Colonic mucosa (tissue), 4 donors: ENCODE data around the gene HES7. TPM values are rescaled to one million over a fixed set of nuclear protein-coding genes. Genes with fewer than 3 reads are reported as not detected.

Experiments
- DNase-seq: peaks from one replicate; pipeline ENCODE4 v3.0.0-alpha.2; 2020
- H3K27ac ChIP-seq: fragments of 200-600 bp; one replicate; pipeline ENCODE4 v1.8.0; 2021
- H3K27me3 ChIP-seq: fragments of 200-600 bp; one replicate; pipeline ENCODE4 v1.8.0; 2021
- H3K36me3 ChIP-seq: fragments of 200-600 bp; one replicate; pipeline ENCODE4 v1.8.0; 2021
- H3K4me1 ChIP-seq: fragments of 200-600 bp; one replicate; pipeline ENCODE4 v1.8.0; 2021; ENCODE audit warnings: mild to moderate bottlenecking
- H3K4me3 ChIP-seq: fragments of 200-600 bp; one replicate; pipeline ENCODE4 v1.8.0; 2021
- H3K9ac ChIP-seq, 2 donors: one replicate each; pipeline ENCODE4 v1.7.0; 2013; ENCODE audit warnings: control low read depth in 2 of 2, low read depth in 2 of 2, low read length in 2 of 2
- H3K9me3 ChIP-seq: fragments of 200-600 bp; one replicate; pipeline ENCODE4 v1.8.0; 2021
- intact Hi-C: fragments of 100-400 bp; cut with DNase I; formaldehyde crosslinking; loops from one replicate; pipeline ENCODE4 v1.14.1; 2022
- microRNA-seq: library from miRNA; unstranded; fragments of <30 nt; microRNA quantifications from one replicate; pipeline ENCODE4, GENCODE V29; 2019
- total RNA-seq, 2 donors: library from RNA; stranded (reverse); fragmentation: NEBNext Ultra II Directional in 1 of 2; extraction: Animal tissue kit (Norgen Biotek cat#: 25700) in 1 of 2; gene quantifications; one replicate each; pipeline ENCODE4 v1.2.1, GENCODE V29; 2021
- TF ChIP-seq, protein P1 (sequence below): fragments of 200-600 bp; IDR thresholded peaks from one replicate; pipeline ENCODE4 v1.8.0; 2022; ENCODE audit warnings: antibody characterized with exemption, mild to moderate bottlenecking
- donor health status: healthy.
- donor health status: DM: no; HTN: no; CAD: no.
- donor health status: DM: no; HTN: no; CAD: no.

The HES7 gene
- total RNA-seq, 2 donors from 2014 or later: not detected

DNA sequence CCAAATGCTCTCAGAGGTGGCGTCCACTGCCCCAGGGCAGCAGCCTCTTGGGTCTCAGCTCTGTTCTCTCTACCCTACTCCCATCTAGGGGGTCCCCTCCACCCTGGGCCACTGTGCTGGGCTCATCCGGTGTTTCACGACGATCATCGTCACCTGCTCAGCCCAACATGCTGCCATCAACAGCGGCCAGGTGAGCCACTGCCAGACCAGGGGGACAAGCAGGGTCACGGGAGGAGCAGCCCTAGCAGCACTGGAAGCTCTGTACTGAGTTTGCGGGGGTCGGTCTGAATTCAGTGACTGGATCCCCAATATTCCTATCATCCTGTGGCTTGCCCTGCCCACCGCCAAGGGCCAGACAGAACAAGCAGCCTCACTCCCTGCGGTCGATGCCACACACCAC, 52.4 kb downstream of the HES7 start:
- H3K27me3 ChIP-seq: peaks cover 18% of the 10 kb centered on the region
- H3K9ac ChIP-seq: no peak overlapping the region
- H3K36me3 ChIP-seq: no peaks in the 10 kb centered on the region
- H3K4me1 ChIP-seq: peaks cover 20% of the 10 kb centered on the region
- DNase-seq: no peak
- no peak overlapping the region for H3K27ac ChIP-seq
- intact Hi-C loops: loop anchor here (5.0 kb wide), 1 partner anchor 46 kb away; the partner anchor contains the start of gene ALOXE3
- no peaks in the 10 kb centered on the region for H3K9me3 ChIP-seq
- H3K4me3 ChIP-seq: no peak overlapping the region
- TF ChIP-seq, protein P1, sequence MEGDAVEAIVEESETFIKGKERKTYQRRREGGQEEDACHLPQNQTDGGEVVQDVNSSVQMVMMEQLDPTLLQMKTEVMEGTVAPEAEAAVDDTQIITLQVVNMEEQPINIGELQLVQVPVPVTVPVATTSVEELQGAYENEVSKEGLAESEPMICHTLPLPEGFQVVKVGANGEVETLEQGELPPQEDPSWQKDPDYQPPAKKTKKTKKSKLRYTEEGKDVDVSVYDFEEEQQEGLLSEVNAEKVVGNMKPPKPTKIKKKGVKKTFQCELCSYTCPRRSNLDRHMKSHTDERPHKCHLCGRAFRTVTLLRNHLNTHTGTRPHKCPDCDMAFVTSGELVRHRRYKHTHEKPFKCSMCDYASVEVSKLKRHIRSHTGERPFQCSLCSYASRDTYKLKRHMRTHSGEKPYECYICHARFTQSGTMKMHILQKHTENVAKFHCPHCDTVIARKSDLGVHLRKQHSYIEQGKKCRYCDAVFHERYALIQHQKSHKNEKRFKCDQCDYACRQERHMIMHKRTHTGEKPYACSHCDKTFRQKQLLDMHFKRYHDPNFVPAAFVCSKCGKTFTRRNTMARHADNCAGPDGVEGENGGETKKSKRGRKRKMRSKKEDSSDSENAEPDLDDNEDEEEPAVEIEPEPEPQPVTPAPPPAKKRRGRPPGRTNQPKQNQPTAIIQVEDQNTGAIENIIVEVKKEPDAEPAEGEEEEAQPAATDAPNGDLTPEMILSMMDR: no peak

Small RNA genes within 50 kb of the gene (microRNA-seq; reads per million reads assigned to microRNA genes)
- not detected for gene MIR4314
- gene MIR6883: 2.2 reads per million

Other genes starting within 250 kb of the HES7 start
- gene CHD3, start 235.3 kb downstream of the HES7 start, total RNA-seq: 100 to 1,000 TPM in 1 of 2 donors, 10 to 100 TPM in 1; 56.3 to 108 TPM
- 1 to 10 TPM; 2.8 to 3.0 TPM for gene RNF227, start 207.8 kb downstream of the HES7 start, total RNA-seq
- gene KCNAB3, start 194.2 kb downstream of the HES7 start, total RNA-seq: 1 to 10 TPM; 1.1 to 2.6 TPM
- gene TRAPPC1, start 192.2 kb downstream of the HES7 start, total RNA-seq: 100 to 1,000 TPM; 116 to 129 TPM
- gene CNTROB, start 191.9 kb downstream of the HES7 start, total RNA-seq: 10 to 100 TPM; 23.9 to 40.6 TPM
- under 1 TPM; 0.21 to 0.37 TPM for gene GUCY2D, start 121.5 kb downstream of the HES7 start, total RNA-seq
- gene ALOX15B, start 85.0 kb downstream of the HES7 start, total RNA-seq: under 1 TPM; 0.52 to 0.56 TPM
- gene ALOX12B, start 36.4 kb downstream of the HES7 start, total RNA-seq: under 1 TPM; 0.48 to 0.69 TPM
- gene ALOXE3, start 5.6 kb downstream of the HES7 start, total RNA-seq: not detected
- gene PER1, start 28.3 kb upstream of the HES7 start, total RNA-seq: 10 to 100 TPM; 19.7 to 43.6 TPM
- gene VAMP2, start 38.8 kb upstream of the HES7 start, total RNA-seq: 10 to 100 TPM; 34.0 to 38.8 TPM
- gene TMEM107, start 52.3 kb upstream of the HES7 start, total RNA-seq: 10 to 100 TPM; 13.2 to 17.0 TPM
- 10 to 100 TPM; 11.7 to 12.4 TPM for gene BORCS6, start 66.1 kb upstream of the HES7 start, total RNA-seq
- 10 to 100 TPM; 18.6 to 86.4 TPM for gene AURKB, start 86.5 kb upstream of the HES7 start, total RNA-seq
- gene CTC1, start 124.0 kb upstream of the HES7 start, total RNA-seq: 10 to 100 TPM; 30.5 to 42.3 TPM
- gene PFAS, start 125.2 kb upstream of the HES7 start, total RNA-seq: 10 to 100 TPM; 13.6 to 61.7 TPM
- gene RANGRF, start 164.6 kb upstream of the HES7 start, total RNA-seq: 10 to 100 TPM; 16.8 to 26.5 TPM
- 10 to 100 TPM in 1 of 2 donors, 1 to 10 TPM in 1; 4.0 to 11.6 TPM for gene SLC25A35, start 171.3 kb upstream of the HES7 start, total RNA-seq
- 1 to 10 TPM; 1.4 to 2.7 TPM for gene ARHGEF15, start 186.1 kb upstream of the HES7 start, total RNA-seq
- not detected for gene ODF4, start 215.7 kb upstream of the HES7 start, total RNA-seq